Neuronal stem cell (in vitro differentiated cells): Measurements from ENCODE around the gene EEF2. TPM values are rescaled to one million over a fixed set of nuclear protein-coding genes. Genes with fewer than 3 reads are reported as not detected.

Experiments used
- DNase-seq: peaks from one replicate; pipeline ENCODE4 v3.0.0-alpha.2; 2013; ENCODE audit warnings: low spot score
- H2AFZ ChIP-seq: one replicate; pipeline ENCODE4 v1.6.1; 2013; ENCODE audit warnings: mild to moderate bottlenecking, low read length, inconsistent platforms
- H2AK5ac ChIP-seq: 2 replicates; pipeline ENCODE4 v1.6.1; 2013; ENCODE audit warnings: low read depth, mild to moderate bottlenecking, inconsistent platforms, low read length, moderate library complexity, mixed read lengths
- H2BK120ac ChIP-seq: 2 replicates; pipeline ENCODE4 v1.6.1; 2013; ENCODE audit warnings: low read depth, mild to moderate bottlenecking, inconsistent platforms, low read length, moderate library complexity, mixed read lengths
- H2BK12ac ChIP-seq: one replicate; pipeline ENCODE4 v1.6.1; 2013; ENCODE audit warnings: low read length, inconsistent platforms
- H2BK15ac ChIP-seq: 2 replicates; pipeline ENCODE4 v1.6.1; 2013; ENCODE audit warnings: mild to moderate bottlenecking, low read length, inconsistent platforms, mixed read lengths
- H2BK5ac ChIP-seq: one replicate; pipeline ENCODE4 v1.6.1; 2013; ENCODE audit warnings: inconsistent platforms, mild to moderate bottlenecking, low read length, moderate library complexity
- H3K14ac ChIP-seq: one replicate; pipeline ENCODE4 v1.6.1; 2013; ENCODE audit warnings: low read length, inconsistent platforms
- H3K18ac ChIP-seq: 2 replicates; pipeline ENCODE4 v1.6.1; 2013; ENCODE audit warnings: low read length, inconsistent platforms
- H3K23ac ChIP-seq: 2 replicates; pipeline ENCODE4 v1.6.1; 2013; ENCODE audit warnings: low read depth, mild to moderate bottlenecking, mixed read lengths, low read length, inconsistent platforms; ENCODE audit not compliant: poor library complexity
- H3K27ac ChIP-seq: replicated peaks from 3 replicates; pipeline ENCODE4 v1.5.1; 2013; ENCODE audit warnings: low read length, inconsistent platforms
- H3K27me3 ChIP-seq, 3 experiments: 2 replicates each; pipeline ENCODE4 v1.6.1; 2013; ENCODE audit warnings: low read length in 3 of 3, mild to moderate bottlenecking in 2 of 3, inconsistent platforms in 1 of 3, low read depth in 1 of 3, mixed read lengths in 1 of 3, moderate library complexity in 1 of 3; ENCODE audit not compliant: control insufficient read depth in 3 of 3, insufficient read depth in 3 of 3
- H3K36me3 ChIP-seq, 2 donors: replicated peaks in 1 of 2; 2 replicates each; pipeline ENCODE4 v1.6.1; 2013; ENCODE audit warnings: low read length in 2 of 2; ENCODE audit not compliant: control insufficient read depth in 2 of 2, insufficient read depth in 2 of 2
- H3K4ac ChIP-seq: 2 replicates; pipeline ENCODE4 v1.6.1; 2013; ENCODE audit warnings: inconsistent platforms, mild to moderate bottlenecking, low read length, moderate library complexity
- H3K4me1 ChIP-seq, 2 donors: 1 replicate in 1 of 2; 2 replicates in 1 of 2; pipeline ENCODE4 v1.6.1; 2013; ENCODE audit warnings: low read length in 2 of 2, low read depth in 1 of 2; ENCODE audit not compliant: control insufficient read depth in 2 of 2, insufficient read depth in 1 of 2
- H3K4me2 ChIP-seq: one replicate; pipeline ENCODE4 v1.6.1; 2013; ENCODE audit warnings: mild to moderate bottlenecking, low read length, inconsistent platforms; ENCODE audit not compliant: insufficient read depth, poor library complexity, severe bottlenecking
- H3K4me3 ChIP-seq, 2 donors: 2 replicates each; pipeline ENCODE4 v1.5.1; 2013; ENCODE audit warnings: low read length in 2 of 2, mild to moderate bottlenecking in 2 of 2, inconsistent platforms in 1 of 2, moderate library complexity in 1 of 2
- H3K79me1 ChIP-seq: one replicate; pipeline ENCODE4 v1.6.1; 2013; ENCODE audit warnings: low read depth, mild to moderate bottlenecking, inconsistent platforms, low read length, moderate library complexity
- H3K9ac ChIP-seq: one replicate; pipeline ENCODE4 v1.6.1; 2013; ENCODE audit warnings: mild to moderate bottlenecking, low read depth, low read length, inconsistent platforms; ENCODE audit not compliant: poor library complexity
- H3K9me3 ChIP-seq, 2 donors: replicated peaks in 1 of 2; 2 replicates each; pipeline versions ENCODE3 to v1.6.1; 2013; ENCODE audit warnings: low read length in 2 of 2, mild to moderate bottlenecking in 2 of 2, inconsistent platforms in 1 of 2, low read depth in 1 of 2, mixed read lengths in 1 of 2, moderate library complexity in 1 of 2; ENCODE audit not compliant: control insufficient read depth in 2 of 2, insufficient read depth in 1 of 2
- H4K8ac ChIP-seq: one replicate; pipeline ENCODE4 v1.6.1; 2013; ENCODE audit warnings: low read depth, mild to moderate bottlenecking, inconsistent platforms, low read length, moderate library complexity
- H4K91ac ChIP-seq: one replicate; pipeline ENCODE4 v1.6.1; 2013; ENCODE audit warnings: low read length, low read depth, mild to moderate bottlenecking, inconsistent platforms; ENCODE audit not compliant: poor library complexity
- WGBS, 2 donors: extraction: QIAGEN DNeasy Blood & Tissue Kit; methylation state at CpG; one replicate each; pipeline ENCODE4 v1.1.7; 2013; ENCODE audit warnings: missing lambda C conversion rate in 2 of 2, mixed read lengths in 1 of 2; ENCODE audit not compliant: insufficient read length in 2 of 2, insufficient replicate concordance in 1 of 2; ENCODE audit errors: extremely low coverage in 2 of 2; 5-methylcytosine and 5-hydroxymethylcytosine counted together
- polyA plus RNA-seq, 2 experiments: library from polyadenylated mRNA; stranded (reverse); fragments of 200-250 nt; gene quantifications; one replicate each; pipeline ENCODE4 v1.2.3, GENCODE V29; 2013

Gene EEF2
- 2,427 TPM for polyA plus RNA-seq (2013, experiment 1 of 2)
- polyA plus RNA-seq (2013, experiment 2 of 2): 2,458 TPM

DNA sequence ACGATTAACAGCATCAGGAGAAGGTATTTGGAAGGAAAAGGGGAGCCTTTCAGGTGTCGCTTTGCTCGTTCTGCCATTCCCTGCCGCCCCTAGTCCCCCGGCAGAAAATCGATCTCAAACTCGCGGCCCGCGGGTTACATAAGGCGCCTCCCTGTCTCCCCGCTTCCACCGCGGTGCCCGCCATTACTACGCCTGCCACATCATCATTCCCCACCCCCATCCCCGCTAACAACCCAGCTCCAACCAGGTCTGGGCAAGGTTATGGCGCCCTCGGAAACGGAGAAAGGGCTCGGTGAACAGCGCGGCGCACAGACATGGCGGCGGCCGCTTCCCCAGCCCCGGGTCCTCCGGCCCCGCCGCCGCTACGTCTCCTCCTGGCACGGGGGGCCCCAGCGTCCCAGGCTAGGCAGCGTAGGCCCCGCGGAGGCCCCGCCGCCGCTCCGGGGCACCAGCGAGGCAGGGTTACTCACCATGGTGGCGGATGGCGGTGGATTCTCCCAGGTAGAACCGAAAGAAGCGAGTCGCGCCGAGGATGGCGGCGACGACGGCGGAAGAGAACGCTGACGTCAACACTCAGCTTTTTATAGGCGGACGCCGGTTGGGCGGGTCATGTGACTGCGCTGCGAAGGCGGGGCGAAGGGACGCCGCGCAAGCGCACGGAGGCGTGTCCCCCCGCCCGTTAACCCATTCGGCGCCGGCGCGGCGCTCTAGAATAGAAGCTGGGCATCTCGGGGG, at the start of gene EEF2:
TSS of gene EEF2 (minus strand) at position 556 of the 735 bp plus-strand sequence. CDS start at position 473, 83 bp downstream.
- Histone ChIP-seq H3K4ac (no peak within 1 kb of the TSS), H3K27me3 (no peaks in the 10 kb centered on the region), H3K27ac (peak within 1 kb of the TSS; percentile 71), H3K9me3 (no peaks in the 10 kb centered on the region), H4K91ac (no peak within 1 kb of the TSS), H3K4me3 (peak within 1 kb of the TSS; percentile 98), H3K23ac (peak within 1 kb of the TSS; percentile 100), H2BK15ac (no peak within 1 kb of the TSS), H3K9ac (peak within 1 kb of the TSS; percentile 93), H2AK5ac (peak within 1 kb of the TSS; percentile 90), H2BK5ac (peak within 1 kb of the TSS; percentile 95), H3K18ac (peak within 1 kb of the TSS; percentile 99), H2BK12ac (no peak within 1 kb of the TSS), H3K4me1 (peaks cover 13 to 28% of the 10 kb centered on the region in 2 donors), H3K14ac (peak within 1 kb of the TSS; percentile 60), H2BK120ac (no peak within 1 kb of the TSS), H3K79me1 (peaks cover 31% of the 10 kb centered on the region), H3K36me3 (peaks cover 43 to 47% of the 10 kb centered on the region in 2 donors), H3K4me2 (peak within 1 kb of the TSS; percentile 72), H2AFZ (peak within 1 kb of the TSS; percentile 88), H4K8ac (no peak within 1 kb of the TSS)
- peak; percentile 91 for DNase-seq
- no CpG with 5 or more reads among the region's 80 CpGs for WGBS, 2 donors

DNA sequence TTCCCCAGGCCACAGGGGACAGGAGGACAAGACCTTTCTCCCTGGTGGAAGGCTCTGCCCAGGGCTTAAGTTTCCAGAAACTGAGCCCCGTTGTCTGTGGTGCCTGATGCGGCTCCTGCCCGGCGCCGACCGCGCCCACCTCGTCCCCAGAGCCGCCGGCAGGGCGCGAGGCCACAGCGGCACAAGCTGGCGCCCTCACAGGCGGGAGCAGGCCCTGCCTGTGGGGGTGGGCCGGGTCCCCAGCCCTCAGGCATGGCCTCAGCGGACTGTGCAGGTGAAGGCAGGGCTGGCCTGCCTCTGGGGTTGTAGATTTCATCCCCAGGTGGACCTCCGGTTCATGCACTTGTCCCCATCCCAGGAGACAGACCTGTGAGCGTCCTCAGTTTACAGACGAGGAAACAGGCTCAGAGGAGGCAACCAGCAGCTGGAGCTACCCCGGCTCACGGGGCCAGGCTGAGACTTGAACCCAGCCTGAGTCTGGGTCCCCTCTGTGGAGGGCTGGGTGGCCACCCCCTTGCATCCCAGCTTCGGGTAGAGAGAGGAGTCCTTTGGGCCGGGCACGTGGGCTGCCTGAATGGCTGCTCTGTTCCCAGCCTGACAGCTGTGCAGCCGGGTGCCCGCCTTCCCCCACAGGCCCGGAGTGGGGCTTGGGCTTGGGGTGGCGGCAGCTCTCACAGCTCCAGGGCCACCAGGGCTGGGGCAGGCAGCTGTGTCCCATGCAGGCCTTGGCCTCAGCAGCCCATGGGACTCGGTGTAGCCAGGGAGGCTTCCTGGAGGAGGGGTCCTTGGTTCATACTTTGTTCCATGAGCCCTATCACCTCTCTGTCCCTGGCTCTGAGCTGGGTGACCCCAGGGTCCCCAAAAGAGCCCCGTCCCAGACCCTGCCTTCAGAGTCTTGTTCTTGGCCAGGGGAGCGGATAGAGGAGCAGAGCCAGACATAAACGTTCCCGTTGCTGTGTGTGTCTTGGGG, 49.1 kb upstream of the EEF2 start:
- no CpG with 5 or more reads among the region's 34 CpGs for WGBS, 2 donors
- H2BK12ac ChIP-seq: no peak overlapping the region
- peak overlapping the region; percentile 44 for H3K9ac ChIP-seq
- H4K8ac ChIP-seq: no peak overlapping the region
- no peak overlapping the region for H3K14ac ChIP-seq
- no peak overlapping the region for H2BK15ac ChIP-seq
- H3K4me3 ChIP-seq: no peak overlapping the region
- H4K91ac ChIP-seq: no peak overlapping the region
- peaks cover 6 to 8% of the 10 kb centered on the region in 2 donors for H3K9me3 ChIP-seq
- DNase-seq: no peak
- no peak overlapping the region for H2BK5ac ChIP-seq
- H3K18ac ChIP-seq: no peak overlapping the region
- no peak overlapping the region for H3K27ac ChIP-seq
- H2BK120ac ChIP-seq: no peak overlapping the region
- peaks cover 0 to 2% (median 0%) of the 10 kb centered on the region in 3 experiments for H3K27me3 ChIP-seq
- H3K4me2 ChIP-seq: no peak overlapping the region
- no peak overlapping the region for H2AK5ac ChIP-seq
- peak overlapping the region; percentile 31 for H3K23ac ChIP-seq
- peaks cover 9% of the 10 kb centered on the region for H3K79me1 ChIP-seq
- peaks cover 43 to 76% of the 10 kb centered on the region in 2 donors for H3K36me3 ChIP-seq
- no peak overlapping the region for H2AFZ ChIP-seq
- no peak overlapping the region for H3K4ac ChIP-seq
- no peaks in the 10 kb centered on the region for H3K4me1 ChIP-seq

DNA sequence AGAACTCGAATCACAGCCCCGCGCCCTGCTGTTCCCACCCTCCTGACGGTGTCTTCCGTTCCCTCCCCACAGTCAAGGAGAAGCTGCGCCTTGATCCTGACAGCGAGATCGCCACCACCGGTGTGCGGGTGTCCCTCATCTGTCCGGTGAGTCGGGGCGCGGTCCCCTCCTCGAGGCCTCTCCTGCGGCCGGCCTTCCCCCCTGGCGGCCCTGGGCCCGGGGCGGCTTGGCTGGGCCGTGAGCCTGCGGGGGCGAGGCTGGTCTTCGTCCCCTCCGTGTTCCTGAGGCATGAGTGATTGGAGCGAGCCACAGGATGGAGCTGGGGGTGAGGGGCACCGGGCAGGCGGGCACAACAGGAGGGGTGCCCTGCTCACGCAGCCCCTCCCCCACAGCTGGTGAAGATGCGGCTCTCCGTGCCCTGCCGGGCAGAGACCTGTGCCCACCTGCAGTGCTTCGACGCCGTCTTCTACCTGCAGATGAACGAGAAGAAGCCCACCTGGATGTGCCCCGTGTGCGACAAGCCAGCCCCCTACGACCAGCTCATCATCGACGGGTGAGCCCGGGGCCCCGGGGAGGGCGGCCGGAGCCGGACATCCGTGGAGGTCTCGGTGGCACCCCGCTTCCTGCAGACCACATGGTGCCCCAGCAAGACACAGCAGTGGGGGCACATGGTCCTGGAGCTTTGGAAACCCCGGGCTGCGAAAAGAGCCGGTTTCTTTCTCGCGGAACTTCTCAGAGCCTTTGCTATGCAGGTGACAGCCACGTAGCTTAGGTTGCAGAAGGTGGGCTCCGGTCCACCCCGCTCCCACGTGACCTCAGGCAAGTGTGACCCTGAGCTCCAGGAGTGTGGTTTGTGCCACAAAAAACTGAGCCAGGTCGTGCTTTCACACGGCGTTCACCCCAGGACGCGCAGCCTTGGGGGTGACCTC, 48.0 kb upstream of the EEF2 start:
- Histone ChIP-seq H3K4me1 (no peaks in the 10 kb centered on the region), H2AK5ac (no peak overlapping the region), H4K91ac (no peak overlapping the region), H2BK5ac (no peak overlapping the region), H3K27me3 (peaks cover 0 to 2% (median 0%) of the 10 kb centered on the region in 3 experiments), H3K18ac (no peak overlapping the region), H2BK15ac (no peak overlapping the region), H3K36me3 (peaks cover 46 to 86% of the 10 kb centered on the region in 2 donors), H3K9ac (peak overlapping the region; percentile 2), H3K79me1 (peaks cover 9% of the 10 kb centered on the region), H3K4me3 (no peak overlapping the region), H2AFZ (no peak overlapping the region), H4K8ac (no peak overlapping the region), H3K4ac (no peak overlapping the region), H3K23ac (no peak overlapping the region), H3K14ac (no peak overlapping the region), H3K4me2 (no peak overlapping the region), H2BK120ac (no peak overlapping the region), H2BK12ac (no peak overlapping the region), H3K9me3 (peaks cover 6 to 8% of the 10 kb centered on the region in 2 donors), H3K27ac (no peak overlapping the region)
- no peak for DNase-seq
- no CpG with 5 or more reads among the region's 63 CpGs for WGBS, 2 donors
